HG03097 (cell line): Measurements from ENCODE around the gene ACOT13.
"Not testable (repeated sequence)": the region's sequence is repeated elsewhere in the genome, so short reads cannot be mapped to it uniquely, and the experiment has no call there.

Experiments used
- ATAC-seq: cut with Tn5 transposase; IDR thresholded peaks from one replicate; pipeline ENCODE4 v1.9.1; 2021; ENCODE audit not compliant: unreplicated experiment, low FRiP score

Gene ACOT13

DNA sequence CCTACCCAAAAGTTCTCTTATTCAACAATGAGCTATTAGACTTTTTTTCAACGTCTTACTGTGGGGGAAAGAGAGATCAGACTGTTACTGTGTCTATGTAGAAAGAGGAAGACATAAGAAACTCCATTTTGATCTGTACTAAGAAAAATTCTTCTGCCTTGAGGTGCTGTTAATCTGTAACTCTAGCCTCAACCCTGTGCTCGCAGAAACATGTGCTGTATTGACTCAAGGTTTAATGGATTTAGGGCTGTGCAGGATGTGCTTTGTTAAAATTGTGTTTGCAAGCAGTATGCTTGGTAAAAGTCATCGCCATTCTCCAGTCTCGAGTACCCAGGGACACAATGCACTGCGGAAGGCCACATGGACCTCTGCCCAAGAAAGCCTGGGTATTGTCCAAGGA, 5.1 kb upstream of the ACOT13 start:
- ATAC-seq = not testable (repeated sequence)

DNA sequence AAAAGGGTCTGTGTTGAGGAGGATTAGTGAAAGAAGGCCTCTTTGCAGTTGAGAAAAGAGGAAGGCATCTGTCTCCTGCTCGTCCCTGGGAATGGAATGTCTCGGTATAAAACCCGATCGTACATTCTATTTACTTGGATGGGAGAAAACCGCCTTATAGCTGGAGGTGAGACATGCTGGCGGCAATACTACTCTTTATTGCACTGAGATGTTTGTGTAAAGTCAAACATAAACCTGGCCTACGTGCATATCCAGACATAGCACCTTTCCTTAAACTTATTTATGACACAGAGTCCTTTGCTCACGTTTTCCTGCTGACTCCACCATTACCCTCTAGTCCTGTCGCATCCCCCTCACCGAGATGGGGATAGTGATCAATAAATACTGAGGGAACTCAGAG, 4.6 kb upstream of the ACOT13 start:
- ATAC-seq = no peak

DNA sequence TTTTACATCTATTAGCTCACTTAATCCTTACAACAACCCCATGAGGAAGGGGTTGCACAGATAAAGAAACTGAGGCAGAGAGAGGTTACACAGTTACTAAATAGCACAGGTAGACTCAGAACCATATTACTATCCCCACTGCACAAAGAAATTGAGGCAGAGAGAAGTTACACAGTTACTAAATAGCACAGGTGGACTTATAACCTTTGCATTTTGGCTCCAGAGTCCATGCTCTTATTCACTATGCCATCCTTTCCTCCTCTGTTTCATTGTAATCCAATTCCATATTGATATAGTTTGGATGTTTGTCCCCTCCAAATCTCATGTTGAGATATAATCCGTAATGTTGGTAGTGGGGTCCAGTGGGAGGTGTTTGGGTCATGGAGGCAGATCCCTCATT, 3.7 kb upstream of the ACOT13 start:
- ATAC-seq = no peak

DNA sequence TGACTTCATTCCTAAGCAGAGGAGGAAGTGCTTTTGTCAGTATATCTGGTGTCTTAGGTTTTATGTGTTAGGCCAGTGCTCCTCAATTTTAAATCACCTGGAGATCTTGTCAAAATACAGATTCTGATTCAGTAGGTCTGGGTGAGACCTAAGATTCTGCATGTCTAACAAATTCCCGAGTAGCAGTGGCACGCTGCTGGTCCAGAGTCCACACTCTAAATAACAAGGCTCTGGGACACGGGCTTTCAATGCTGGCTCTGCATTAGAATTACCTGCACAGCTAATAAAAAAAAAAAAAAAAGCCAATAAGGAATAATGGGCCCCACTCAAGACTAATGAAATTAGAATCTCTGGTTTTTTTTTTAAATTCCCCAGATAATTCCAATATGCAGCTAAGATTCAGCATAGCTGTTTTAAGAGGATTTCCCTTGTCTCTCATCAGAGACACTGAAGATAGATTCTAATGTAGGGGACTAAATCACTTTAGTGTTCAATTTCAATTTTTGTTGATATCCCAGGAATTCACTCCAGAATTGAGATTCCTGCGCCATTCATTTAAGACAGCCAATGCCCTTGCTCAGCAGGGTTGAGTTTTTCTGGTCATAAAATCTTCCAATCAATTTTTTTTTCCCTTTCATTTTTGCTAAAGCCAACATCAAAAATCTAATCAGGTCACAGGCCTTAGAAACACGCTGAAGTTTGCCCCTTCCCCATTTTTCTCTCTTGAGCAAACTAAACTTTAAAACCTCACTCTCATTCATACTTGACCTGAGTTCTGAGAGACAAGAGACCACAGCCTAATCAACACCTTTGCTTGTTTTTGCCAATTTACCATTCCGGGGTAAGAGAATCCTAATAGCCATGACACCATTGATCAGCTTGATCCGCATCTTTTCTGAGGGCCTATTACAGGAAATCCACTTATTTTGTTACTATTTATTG, 2.6 kb upstream of the ACOT13 start:
- no peak for ATAC-seq

DNA sequence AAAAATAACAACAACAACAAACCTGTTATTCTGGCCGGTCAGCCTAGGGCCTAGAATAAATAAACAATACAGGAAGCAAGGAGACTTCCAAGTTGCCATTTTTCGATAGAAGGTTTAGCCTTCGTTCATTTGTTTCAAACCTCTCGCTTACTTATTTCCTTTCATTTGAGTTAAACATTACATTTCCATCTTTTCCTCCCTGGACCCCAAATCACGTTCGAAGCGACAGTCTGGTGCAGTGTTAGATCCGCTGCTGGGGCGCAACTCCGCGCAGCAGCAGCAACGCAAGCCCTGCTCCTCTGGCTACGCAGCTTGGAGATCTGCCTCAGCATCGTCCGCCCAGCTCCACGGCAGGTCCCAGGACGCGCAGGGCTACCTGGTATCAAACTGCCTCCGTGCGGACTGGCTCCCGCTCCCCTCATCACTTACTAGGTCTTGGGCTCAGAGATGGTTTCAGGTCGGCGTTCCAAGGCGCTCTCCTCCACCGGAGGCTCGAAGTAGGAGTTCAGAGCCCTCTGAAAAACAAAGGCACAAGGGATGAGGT, 708 bp upstream of the ACOT13 start:
- peak; percentile 25 for ATAC-seq

DNA sequence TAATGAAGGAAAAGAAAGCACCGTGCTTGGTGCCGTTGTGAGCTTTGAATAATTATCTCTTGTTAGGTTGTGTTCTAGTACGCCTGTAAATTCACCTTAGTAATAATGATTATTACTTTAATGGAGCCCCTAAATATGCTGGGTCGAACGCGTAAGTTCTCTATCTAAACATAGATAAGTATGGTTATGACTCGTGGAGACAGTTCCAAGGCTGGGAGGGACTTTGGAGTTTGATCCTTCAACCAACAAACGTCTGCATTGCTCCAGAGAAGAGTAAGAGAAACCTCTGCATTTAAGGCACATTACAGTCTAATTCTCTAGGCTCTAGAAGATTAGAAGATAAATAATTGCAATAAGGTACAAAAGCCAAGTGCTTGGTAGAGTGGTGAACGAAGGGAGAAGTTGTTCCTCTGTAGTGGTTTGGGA, 514 bp downstream of the ACOT13 start:
- peak; percentile 9 for ATAC-seq

DNA sequence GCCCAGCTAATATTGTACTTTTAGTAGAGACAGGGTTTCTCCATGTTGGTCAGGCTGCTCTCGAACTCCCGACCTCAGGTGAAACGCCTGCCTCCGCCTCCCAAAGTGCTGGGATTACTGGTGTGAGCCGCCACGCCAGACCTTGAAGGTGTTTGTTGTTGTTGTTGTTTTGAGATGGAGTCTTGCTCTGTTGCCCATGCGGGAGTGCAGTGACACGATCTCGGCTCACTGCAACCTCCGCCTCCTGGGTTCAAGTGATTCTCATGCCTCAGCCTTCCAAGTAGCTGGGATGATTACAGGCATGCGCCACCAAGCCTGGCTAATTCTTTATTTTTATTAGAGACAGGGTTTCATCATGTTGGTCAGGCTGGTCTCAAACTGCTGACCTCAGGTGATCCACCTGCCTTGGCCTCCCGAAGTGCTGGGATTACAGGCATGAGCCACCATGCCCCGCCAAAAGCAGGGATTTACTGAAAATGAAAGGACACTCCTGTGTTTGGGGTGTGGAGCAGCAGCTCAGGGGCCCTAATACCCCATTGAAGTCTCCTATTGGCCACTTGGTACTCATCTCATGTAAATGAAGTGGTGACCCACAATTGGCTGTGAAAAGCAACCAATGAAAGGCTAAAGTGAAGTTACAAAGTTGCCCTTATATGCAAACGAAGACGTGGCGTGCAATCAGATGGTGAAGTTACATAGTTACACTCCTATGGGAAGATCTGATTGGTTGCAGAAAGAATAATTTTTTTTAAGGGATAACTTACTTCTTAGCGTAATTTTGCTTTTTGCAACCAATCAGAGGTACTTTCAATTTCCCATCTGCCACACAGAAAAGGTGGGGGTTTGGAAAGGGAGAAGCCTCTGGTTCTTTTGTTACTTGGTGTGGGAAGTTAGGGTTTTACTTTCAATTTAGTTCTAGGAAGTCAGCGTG, 1.5 kb downstream of the ACOT13 start:
- not testable (repeated sequence) for ATAC-seq

DNA sequence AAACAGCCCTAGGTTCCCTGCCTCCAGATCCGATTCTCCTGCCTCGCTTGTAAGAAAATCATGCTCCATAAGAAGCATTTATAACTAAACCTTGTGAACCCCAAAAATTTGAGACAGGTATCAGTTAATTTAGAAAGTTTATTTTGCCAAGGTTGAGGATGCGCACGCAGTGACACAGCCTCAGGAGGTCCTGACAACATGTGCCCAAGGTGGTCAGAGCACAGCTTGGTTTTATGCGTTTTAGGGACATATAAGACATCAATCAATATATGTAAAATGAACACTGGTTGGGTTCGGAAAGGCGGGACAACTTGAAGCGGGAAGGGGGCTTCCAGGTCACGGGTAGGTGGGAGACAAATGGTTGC, 2.1 kb downstream of the ACOT13 start:
- ATAC-seq = no peak

DNA sequence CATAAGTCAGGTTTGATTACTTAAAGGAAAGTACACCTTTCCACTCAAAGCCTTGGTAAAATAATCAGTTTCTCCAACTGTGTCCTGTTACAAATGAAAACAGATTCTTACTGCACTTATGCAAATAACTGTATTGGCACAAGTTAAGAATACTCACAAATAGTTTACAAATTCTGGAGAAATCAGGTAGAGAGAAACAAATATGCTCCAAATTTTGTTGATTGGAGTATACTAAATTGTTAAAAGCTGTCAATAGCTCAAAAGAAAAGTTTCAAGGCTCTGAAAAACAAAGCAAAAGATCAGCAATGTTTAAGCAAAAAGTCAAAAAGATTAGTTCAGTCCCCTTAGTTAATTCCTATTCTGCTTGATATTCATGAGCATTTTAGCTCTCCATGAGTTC, 3.6 kb downstream of the ACOT13 start:
- ATAC-seq = not testable (repeated sequence)

DNA sequence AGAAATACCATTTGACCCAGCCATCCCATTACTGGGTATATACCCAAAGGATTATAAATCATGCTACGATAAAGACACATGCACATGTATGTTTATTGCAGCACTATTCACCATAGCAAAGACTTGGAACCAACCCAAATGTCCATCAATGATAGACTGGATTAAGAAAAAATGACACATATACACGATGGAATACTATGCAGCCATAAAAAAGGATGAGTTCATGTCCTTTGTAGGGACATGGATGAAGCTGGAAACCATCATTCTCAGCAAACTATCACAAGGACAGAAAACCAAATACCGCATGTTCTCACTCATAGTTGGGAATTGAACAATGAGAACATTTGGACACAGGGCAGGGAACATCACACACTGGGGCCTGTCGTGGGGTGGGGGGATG, 4.2 kb downstream of the ACOT13 start:
- not testable (repeated sequence) for ATAC-seq

DNA sequence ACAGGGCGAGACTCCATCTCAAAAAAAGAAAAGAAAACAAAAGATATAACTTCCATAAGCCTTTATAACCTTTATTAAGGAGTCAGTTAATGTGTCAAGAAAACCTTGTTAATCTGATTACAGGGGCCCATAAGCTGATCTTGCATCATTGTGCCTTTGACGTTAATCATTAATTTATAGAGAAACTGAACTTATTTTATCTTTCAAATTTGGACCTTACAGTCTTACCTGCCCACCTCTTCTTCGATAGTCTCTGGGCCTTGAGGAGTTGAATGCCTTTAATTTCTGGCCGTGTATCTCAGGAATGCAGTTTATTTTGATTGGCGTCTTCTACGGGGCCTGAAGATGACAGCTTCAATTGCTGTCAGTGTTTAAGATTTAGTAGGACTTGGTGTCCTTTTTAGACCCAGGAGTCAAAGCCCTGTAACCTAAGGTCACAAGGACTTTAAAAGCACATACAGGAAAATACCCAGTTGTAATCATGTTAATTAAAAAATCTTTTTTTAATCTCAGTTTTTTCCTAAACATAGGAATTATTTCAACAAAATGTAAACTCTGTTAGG, 5.8 kb downstream of the ACOT13 start:
- no peak for ATAC-seq

DNA sequence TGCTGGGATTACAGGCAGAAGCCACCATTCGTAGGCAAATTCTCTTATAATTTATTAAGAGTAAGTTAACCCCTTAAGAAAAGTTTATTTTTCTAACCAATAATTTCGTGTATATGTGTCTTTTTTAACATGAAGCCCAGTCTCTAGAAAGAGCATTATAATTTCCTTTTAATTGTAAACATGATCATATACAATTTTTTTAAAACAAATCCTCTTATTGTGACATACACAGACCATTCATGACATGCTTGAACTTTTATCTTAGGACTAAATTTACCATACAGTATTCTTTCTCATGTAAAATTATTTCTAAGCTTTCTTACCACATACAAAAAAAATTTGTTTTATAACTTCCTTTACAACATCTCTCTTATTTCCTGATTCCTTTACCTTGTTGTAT, 6.7 kb downstream of the ACOT13 start:
- ATAC-seq = no peak

DNA sequence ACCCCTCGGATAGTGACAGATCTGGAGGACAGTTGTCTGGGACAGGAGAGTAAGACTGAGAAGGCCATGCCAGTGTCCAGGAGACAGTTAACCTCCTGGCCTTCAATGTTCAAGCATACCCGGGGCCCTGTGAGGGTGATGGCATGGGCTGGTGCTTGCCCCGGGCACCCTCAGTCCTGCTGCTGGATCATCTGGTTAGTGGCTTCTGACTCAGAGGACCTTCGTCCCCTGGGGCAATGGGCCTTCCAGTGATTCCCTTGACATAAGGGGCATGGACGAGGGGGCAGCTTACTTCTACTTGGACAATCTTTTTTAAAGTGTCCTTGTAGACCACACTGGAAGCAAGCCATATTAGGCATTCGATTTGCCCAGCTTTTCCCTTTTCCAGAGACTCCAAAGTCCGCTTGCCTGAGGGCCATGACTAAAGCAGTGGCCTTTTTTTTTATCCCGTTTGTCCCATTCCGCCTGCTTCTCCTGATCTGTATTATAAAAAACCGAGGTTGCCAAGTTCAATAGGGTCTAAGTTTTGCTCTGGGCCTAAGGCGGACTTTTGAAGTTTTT, 12.0 kb downstream of the ACOT13 start:
- ATAC-seq = not testable (repeated sequence)

DNA sequence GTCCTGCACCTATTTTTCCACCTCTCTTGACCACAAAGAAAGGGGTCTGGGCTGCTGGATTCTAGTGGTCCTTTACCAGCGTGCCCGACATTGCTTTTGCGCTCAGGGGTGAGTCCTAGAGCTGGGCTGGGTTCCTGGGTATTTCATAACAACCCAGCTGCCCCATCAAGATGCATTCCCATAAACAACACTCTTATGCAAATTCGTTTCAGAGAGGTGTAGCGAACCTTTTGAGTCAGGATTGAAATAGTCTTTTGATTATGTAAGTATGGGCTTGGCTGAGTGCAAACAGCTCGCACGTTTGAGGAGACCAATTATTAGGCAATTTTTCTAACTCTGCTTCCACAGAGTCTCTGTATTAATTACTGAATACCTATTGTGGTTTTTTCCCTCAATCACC, 13.7 kb downstream of the ACOT13 start:
- no peak for ATAC-seq

DNA sequence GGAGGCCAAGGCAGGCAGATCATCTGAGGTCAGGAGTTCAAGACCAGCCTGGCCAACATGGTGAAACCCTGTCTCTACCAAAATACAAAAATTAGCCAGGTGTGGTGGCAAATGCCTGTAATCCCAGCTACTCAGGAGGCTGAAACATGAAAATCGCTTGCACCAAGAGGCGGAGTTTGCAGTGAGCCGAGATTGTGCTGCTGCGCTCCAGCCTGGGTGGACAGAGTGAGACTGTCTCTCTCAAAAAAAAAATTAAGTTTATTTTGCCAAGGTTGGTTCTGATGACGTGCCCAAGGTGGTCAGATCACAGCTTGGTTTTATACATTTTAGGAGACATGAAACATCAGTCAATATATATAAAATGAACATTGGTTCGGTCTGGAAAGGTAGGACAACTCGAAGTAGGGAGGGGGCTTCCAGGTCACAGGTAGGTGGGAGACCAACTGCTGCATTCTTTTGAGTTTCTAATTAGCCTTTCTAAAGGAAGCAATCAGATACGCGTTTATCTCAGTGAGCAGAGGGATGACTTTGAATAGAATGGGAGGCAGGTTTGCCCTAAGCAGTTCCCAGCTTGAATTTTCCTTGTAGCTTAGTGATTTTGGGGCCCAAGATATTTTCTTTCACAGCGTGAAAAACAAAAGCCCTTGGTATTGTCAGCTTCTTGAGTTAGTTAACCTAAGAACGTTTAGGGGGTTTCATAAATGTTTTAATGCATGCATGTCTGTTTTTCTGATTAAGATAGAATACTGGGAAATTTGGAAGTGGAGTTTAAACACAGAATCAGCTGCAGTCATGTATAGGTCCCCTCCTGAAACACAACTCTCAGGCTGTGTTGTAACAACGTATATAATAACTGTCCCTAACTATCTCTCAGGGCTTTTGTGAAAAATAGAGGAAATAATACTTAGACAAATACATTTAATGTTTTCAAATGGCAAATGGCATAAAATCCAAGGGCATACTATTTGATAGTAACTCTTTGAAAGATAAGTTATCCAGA, 16.7 kb downstream of the ACOT13 start:
- no peak for ATAC-seq

DNA sequence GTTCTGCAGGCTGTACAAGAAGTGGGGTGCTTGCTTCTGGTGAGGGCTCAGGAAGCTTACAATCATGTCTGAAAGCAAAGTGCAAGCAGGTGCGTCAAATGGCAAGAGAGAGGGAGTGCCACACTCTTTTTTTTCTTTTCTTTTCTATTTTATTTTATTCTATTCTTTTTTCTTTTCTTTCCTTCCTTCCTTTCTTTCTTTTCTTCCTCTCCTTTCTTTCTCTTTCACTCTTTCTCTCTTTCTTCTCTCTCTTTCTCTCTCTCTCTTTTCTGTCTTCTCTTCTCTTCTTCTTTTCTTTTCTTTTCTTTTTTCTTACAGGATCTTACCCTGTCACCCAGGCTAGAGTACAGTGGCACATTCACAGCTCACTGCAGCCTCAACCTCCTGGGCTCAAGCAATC, 19.5 kb downstream of the ACOT13 start:
- no peak for ATAC-seq

DNA sequence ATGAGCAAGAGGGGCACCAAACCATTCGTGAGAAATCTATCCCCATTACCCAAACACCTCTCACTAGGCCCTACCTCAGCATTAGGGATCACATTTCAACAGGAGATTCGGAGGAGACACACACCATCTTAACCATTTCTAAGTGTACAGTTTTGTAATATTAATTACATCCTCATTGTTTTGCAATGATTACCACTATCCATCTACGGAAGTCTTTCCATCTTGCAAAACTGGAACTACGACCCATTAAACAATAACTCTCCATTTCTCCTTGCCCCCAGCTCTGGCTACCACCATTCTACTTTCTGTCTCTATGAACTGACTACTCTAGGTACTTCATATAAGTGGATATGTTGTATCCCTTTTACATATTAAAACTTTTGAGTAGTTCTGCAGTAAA, 20.1 kb downstream of the ACOT13 start:
- ATAC-seq = no peak

DNA sequence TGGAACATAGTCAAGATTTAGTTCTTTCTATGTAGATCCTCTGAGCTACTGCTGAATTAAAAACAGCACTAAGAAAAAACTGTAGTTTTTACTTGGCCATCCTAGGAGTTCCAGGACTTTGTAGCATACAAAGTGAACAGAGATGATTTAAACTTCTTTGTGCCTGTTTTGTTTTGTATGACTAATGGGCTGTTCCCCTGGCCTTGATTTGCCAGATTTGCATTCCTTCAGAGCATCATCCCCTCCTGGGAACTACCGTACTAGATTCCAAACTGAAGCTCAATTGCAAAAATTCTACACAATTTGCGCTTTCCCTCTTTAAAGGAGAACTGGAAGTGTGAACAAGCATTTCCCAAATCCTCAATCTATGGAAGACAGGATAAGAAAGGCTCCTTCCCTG, 23.1 kb downstream of the ACOT13 start:
- no peak for ATAC-seq

DNA sequence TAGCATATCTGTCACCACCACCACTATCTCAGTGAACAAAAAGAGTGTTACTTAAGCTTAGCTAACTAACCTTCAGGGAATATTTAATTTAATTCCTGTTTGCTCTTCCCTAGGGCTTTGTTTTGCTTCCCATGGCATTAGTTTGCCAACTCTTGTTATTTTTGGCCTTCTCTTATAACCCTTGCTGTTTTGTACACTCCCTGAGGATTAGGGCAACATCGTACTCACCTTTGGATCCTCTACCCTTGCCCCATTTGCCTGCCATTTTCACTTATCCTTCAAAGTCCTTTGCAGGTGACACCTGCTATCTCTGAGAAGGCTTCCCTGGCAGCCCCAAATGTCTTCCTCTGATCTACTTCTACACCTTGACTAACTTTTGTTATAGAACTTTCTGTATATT, 23.7 kb downstream of the ACOT13 start:
- ATAC-seq = no peak
